PFSK-1 (cell line): ENCODE results near the gene INSM1.

Experiments used
- POLR2AphosphoS5 ChIP-seq: IDR thresholded peaks from 2 replicates; pipeline ENCODE4 v1.6.1; 2012; ENCODE audit warnings: low read depth, mild to moderate bottlenecking, control low read depth, low read length, moderate library complexity
- TAF1 ChIP-seq: IDR thresholded peaks from 2 replicates; pipeline ENCODE4 v1.6.1; 2012; ENCODE audit warnings: low read length, control low read depth, borderline replicate concordance; ENCODE audit not compliant: insufficient read depth
- TF ChIP-seq, protein P1 (sequence below), 2 experiments: IDR thresholded peaks; 2 replicates each; pipeline versions ENCODE4 v1.6.1 to v1.8.0; 2011 to 2012; ENCODE audit warnings: low read depth in 2 of 2, low read length in 2 of 2, control low read depth in 1 of 2, inconsistent platforms in 1 of 2, mild to moderate bottlenecking in 1 of 2, moderate library complexity in 1 of 2; ENCODE audit not compliant: insufficient read depth in 1 of 2

DNA sequence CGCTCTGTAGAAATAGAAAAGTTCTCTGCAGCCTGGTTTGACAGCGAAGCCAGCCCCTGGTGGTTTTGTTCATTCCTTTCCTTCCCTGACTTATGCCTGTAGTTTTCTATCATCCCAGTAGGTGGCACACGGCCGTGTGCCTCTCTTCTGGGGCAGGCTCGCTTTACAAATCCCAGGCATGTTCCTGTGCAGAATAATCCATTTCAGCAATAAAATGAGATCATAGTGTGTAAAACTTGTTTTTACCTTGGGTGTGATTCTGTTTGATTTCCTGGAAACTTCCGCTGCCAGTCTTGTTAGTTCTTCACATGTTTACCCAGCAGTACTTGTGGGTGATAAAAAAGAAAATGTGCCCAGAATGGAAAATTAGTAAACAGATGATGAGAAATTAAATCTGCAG lies 7.4 kb upstream of the INSM1 start:
- TF ChIP-seq, protein P1, sequence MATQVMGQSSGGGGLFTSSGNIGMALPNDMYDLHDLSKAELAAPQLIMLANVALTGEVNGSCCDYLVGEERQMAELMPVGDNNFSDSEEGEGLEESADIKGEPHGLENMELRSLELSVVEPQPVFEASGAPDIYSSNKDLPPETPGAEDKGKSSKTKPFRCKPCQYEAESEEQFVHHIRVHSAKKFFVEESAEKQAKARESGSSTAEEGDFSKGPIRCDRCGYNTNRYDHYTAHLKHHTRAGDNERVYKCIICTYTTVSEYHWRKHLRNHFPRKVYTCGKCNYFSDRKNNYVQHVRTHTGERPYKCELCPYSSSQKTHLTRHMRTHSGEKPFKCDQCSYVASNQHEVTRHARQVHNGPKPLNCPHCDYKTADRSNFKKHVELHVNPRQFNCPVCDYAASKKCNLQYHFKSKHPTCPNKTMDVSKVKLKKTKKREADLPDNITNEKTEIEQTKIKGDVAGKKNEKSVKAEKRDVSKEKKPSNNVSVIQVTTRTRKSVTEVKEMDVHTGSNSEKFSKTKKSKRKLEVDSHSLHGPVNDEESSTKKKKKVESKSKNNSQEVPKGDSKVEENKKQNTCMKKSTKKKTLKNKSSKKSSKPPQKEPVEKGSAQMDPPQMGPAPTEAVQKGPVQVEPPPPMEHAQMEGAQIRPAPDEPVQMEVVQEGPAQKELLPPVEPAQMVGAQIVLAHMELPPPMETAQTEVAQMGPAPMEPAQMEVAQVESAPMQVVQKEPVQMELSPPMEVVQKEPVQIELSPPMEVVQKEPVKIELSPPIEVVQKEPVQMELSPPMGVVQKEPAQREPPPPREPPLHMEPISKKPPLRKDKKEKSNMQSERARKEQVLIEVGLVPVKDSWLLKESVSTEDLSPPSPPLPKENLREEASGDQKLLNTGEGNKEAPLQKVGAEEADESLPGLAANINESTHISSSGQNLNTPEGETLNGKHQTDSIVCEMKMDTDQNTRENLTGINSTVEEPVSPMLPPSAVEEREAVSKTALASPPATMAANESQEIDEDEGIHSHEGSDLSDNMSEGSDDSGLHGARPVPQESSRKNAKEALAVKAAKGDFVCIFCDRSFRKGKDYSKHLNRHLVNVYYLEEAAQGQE (IDR thresholded peaks at IDR 0.05; ENCODE audit: insufficient read depth in 1 of 2, low read depth in 2 of 2, low read length in 2 of 2) = no peak
- no peak for TF ChIP-seq TAF1
- no peak for TF ChIP-seq POLR2AphosphoS5
